ENCODE results near the gene ZNF205.
"Not testable (repeated sequence)": the region's sequence is repeated elsewhere in the genome, so short reads cannot be mapped to it uniquely, and the experiment has no call there.

Gene ZNF205

GRCh38 chr16:3112058-3112880, at the start of gene ZNF205:
Gene ZNF205, plus strand, starts transcription at chr16:3112586. Its CDS starts 845 bp downstream, at chr16:3113431.
- no peak for DNase-seq (ENCODE audit: low read depth in 3 of 3, low spot score in 1 of 3)

- DNase-seq (ENCODE audit: low read depth in 3 of 3, low spot score in 1 of 3), result no peak
Measured at GRCh38 chr16:3063625-3064386, 48.6 kb upstream of the ZNF205 start.

GRCh38 chr16:3065069-3065741, 47.2 kb upstream of the ZNF205 start, which contains the start of gene IL32:
Gene IL32, plus strand, starts transcription at chr16:3065640. Its CDS starts 172 bp downstream, at chr16:3065812.
- DNase-seq (ENCODE audit: low read depth in 3 of 3, low spot score in 1 of 3), result peak; percentile 38 to 53 (median 48)

GRCh38 chr16:3065742-3066439, 46.5 kb upstream of the ZNF205 start:
- no peak for DNase-seq (ENCODE audit: low read depth in 3 of 3, low spot score in 1 of 3)

- DNase-seq (ENCODE audit: low read depth in 3 of 3, low spot score in 1 of 3), result no peak
Measured at GRCh38 chr16:3066440-3066748, 46.0 kb upstream of the ZNF205 start.

GRCh38 chr16:3068487-3068886, 43.9 kb upstream of the ZNF205 start:
- no peak for DNase-seq (ENCODE audit: low read depth in 3 of 3, low spot score in 1 of 3)

GRCh38 chr16:3069146-3069545, 43.2 kb upstream of the ZNF205 start:
- not testable (repeated sequence) for DNase-seq (ENCODE audit: low read depth in 3 of 3, low spot score in 1 of 3)

GRCh38 chr16:3070608-3071111, 41.7 kb upstream of the ZNF205 start:
- no peak for DNase-seq (ENCODE audit: low read depth in 3 of 3, low spot score in 1 of 3)

- no peak for DNase-seq (ENCODE audit: low read depth in 3 of 3, low spot score in 1 of 3)
Measured at GRCh38 chr16:3071655-3072054, 40.7 kb upstream of the ZNF205 start.

GRCh38 chr16:3072148-3072547, 40.2 kb upstream of the ZNF205 start:
- DNase-seq (ENCODE audit: low read depth in 3 of 3, low spot score in 1 of 3), result not testable (repeated sequence)

- DNase-seq (ENCODE audit: low read depth in 3 of 3, low spot score in 1 of 3), result not testable (repeated sequence)
Measured at GRCh38 chr16:3072576-3073263, 39.7 kb upstream of the ZNF205 start.

GRCh38 chr16:3073448-3073847, 38.9 kb upstream of the ZNF205 start:
- no peak for DNase-seq (ENCODE audit: low read depth in 3 of 3, low spot score in 1 of 3)

GRCh38 chr16:3074860-3075522, 37.4 kb upstream of the ZNF205 start:
- DNase-seq (ENCODE audit: low read depth in 3 of 3, low spot score in 1 of 3), result peak; percentile 35 to 60 (median 47)

- DNase-seq (ENCODE audit: low read depth in 3 of 3, low spot score in 1 of 3), result no peak
Measured at GRCh38 chr16:3075523-3075915, 36.9 kb upstream of the ZNF205 start.

GRCh38 chr16:3075946-3076345, 36.4 kb upstream of the ZNF205 start:
- DNase-seq (ENCODE audit: low read depth in 3 of 3, low spot score in 1 of 3), result not testable (repeated sequence)

GRCh38 chr16:3076577-3076976, 35.8 kb upstream of the ZNF205 start:
- no peak for DNase-seq (ENCODE audit: low read depth in 3 of 3, low spot score in 1 of 3)

- no peak for DNase-seq (ENCODE audit: low read depth in 3 of 3, low spot score in 1 of 3)
Measured at GRCh38 chr16:3080024-3080423, 32.4 kb upstream of the ZNF205 start.

- not testable (repeated sequence) for DNase-seq (ENCODE audit: low read depth in 3 of 3, low spot score in 1 of 3)
Measured at GRCh38 chr16:3081957-3082356, 30.4 kb upstream of the ZNF205 start.

GRCh38 chr16:3083408-3083807, 29.0 kb upstream of the ZNF205 start:
- not testable (repeated sequence) for DNase-seq (ENCODE audit: low read depth in 3 of 3, low spot score in 1 of 3)

GRCh38 chr16:3084491-3084890, 27.9 kb upstream of the ZNF205 start:
- DNase-seq (ENCODE audit: low read depth in 3 of 3, low spot score in 1 of 3), result no peak
